Neural cell (in vitro differentiated cells): ENCODE measurements around the gene SLC7A14. TPM values are rescaled to one million over a fixed set of nuclear protein-coding genes. Genes with fewer than 3 reads are reported as not detected.

Experiments
- H2AFZ ChIP-seq: fragments of 200-600, 300-800 bp; sonication (generic), shearing (Covaris generic); 2 replicates; pipeline ENCODE4 v1.6.0; 2014; ENCODE audit warnings: low read depth, mild to moderate bottlenecking, antibody characterized with exemption, low read length, moderate library complexity
- H3F3A ChIP-seq: fragments of 200-600 bp; shearing (Covaris generic); 2 replicates; pipeline ENCODE4 v1.6.1; 2016; ENCODE audit warnings: mild to moderate bottlenecking, moderate library complexity, mixed read lengths, antibody characterized with exemption, low read length; ENCODE audit not compliant: insufficient read depth, poor library complexity, severe bottlenecking
- H3K27ac ChIP-seq: fragments of 200-600, 300-800 bp; sonication (generic), shearing (Covaris generic); 2 replicates; pipeline ENCODE4 v1.5.1; 2014; ENCODE audit warnings: mild to moderate bottlenecking, low read length, moderate library complexity
- H3K27me3 ChIP-seq: fragments of 300-800, 200-600 bp; sonication (generic), shearing (Covaris generic); 2 replicates; pipeline ENCODE4 v1.6.0; 2014; ENCODE audit warnings: mild to moderate bottlenecking, low read depth, low read length, moderate library complexity; ENCODE audit not compliant: insufficient read depth
- H3K36me3 ChIP-seq: fragments of 300-800, 200-600 bp; sonication (generic), shearing (Covaris generic); 2 replicates; pipeline ENCODE4 v1.5.1; 2014; ENCODE audit warnings: mild to moderate bottlenecking, antibody characterized with exemption, low read length, moderate library complexity; ENCODE audit not compliant: insufficient read depth
- H3K4me2 ChIP-seq: fragments of 300-800, 200-600 bp; sonication (generic), shearing (Covaris generic); 2 replicates; pipeline ENCODE4 v1.6.0; 2014; ENCODE audit warnings: mild to moderate bottlenecking, low read length
- H3K4me3 ChIP-seq: fragments of 300-800, 200-600 bp; sonication (generic), shearing (Covaris generic); 2 replicates; pipeline ENCODE4 v1.5.1; 2014; ENCODE audit warnings: mild to moderate bottlenecking, low read length, moderate library complexity
- H3K79me2 ChIP-seq: fragments of 200-600 bp; shearing (Covaris generic); replicated peaks from 2 replicates; pipeline ENCODE4 v1.6.0; 2014; ENCODE audit warnings: mild to moderate bottlenecking, low read length, moderate library complexity; ENCODE audit not compliant: insufficient read depth
- H3K9ac ChIP-seq: fragments of 300-800, 200-600 bp; sonication (generic), shearing (Covaris generic); 2 replicates; pipeline ENCODE4 v1.6.1; 2016; ENCODE audit warnings: mild to moderate bottlenecking, low read length, mixed read lengths
- H3K9me2 ChIP-seq: fragments of 200-600 bp; shearing (Covaris generic); 2 replicates; pipeline ENCODE4 v1.6.1; 2016; ENCODE audit warnings: mild to moderate bottlenecking, low read length, mixed read lengths; ENCODE audit not compliant: insufficient read depth
- H3K9me3 ChIP-seq: fragments of 200-600, 300-800 bp; sonication (generic), shearing (Covaris generic); 2 replicates; pipeline ENCODE4 v1.6.1; 2016; ENCODE audit warnings: mild to moderate bottlenecking, mixed run types, low read length, moderate library complexity, mixed read lengths
- H4K20me1 ChIP-seq: fragments of 200-600 bp; shearing (Covaris generic); 2 replicates; pipeline ENCODE4 v1.6.1; 2016; ENCODE audit warnings: mild to moderate bottlenecking, mixed run types; ENCODE audit not compliant: insufficient read depth
- CTCF ChIP-seq: fragments of 450-650 bp; IDR thresholded peaks from 2 replicates; pipeline ENCODE4 v1.5.1; 2014; ENCODE audit warnings: antibody characterized with exemption, mild to moderate bottlenecking, moderate library complexity; ENCODE audit not compliant: poor library complexity, severe bottlenecking
- EP300 ChIP-seq: fragments of 450-650 bp; conservative IDR thresholded peaks from 2 replicates; pipeline ENCODE4 v1.6.1; 2014; ENCODE audit warnings: antibody characterized with exemption, mild to moderate bottlenecking, moderate library complexity; ENCODE audit not compliant: poor library complexity, severe bottlenecking
- EZH2 ChIP-seq: fragments of 200-600, 300-800 bp; shearing (Covaris generic), sonication (generic); IDR thresholded peaks from 2 replicates; pipeline ENCODE4 v1.6.1; 2014; ENCODE audit warnings: antibody characterized with exemption, low read length, borderline replicate concordance, mild to moderate bottlenecking; ENCODE audit not compliant: insufficient read depth, poor library complexity, severe bottlenecking
- MXI1 ChIP-seq: fragments of 450-650 bp; conservative IDR thresholded peaks from 2 replicates; pipeline ENCODE4 v1.6.1; 2014; ENCODE audit warnings: antibody characterized with exemption, mild to moderate bottlenecking; ENCODE audit not compliant: poor library complexity, severe bottlenecking
- POLR2AphosphoS5 ChIP-seq: IDR thresholded peaks from 2 replicates; pipeline ENCODE4 v1.6.1; 2012
- RAD21 ChIP-seq: fragments of 450-650 bp; conservative IDR thresholded peaks from 2 replicates; pipeline ENCODE4 v1.6.1; 2014; ENCODE audit warnings: antibody characterized with exemption, mild to moderate bottlenecking, moderate library complexity
- REST ChIP-seq: IDR thresholded peaks from 2 replicates; pipeline ENCODE4 v1.6.1; 2012; ENCODE audit warnings: borderline replicate concordance
- SMC3 ChIP-seq: fragments of 450-650 bp; conservative IDR thresholded peaks from 2 replicates; pipeline ENCODE4 v1.6.1; 2014; ENCODE audit warnings: antibody characterized with exemption, mild to moderate bottlenecking, moderate library complexity; ENCODE audit not compliant: poor library complexity
- TAF1 ChIP-seq: IDR thresholded peaks from 2 replicates; pipeline ENCODE4 v1.6.1; 2012; ENCODE audit warnings: low read depth
- polyA plus RNA-seq: library from polyadenylated mRNA; depleted of rRNA; stranded (reverse); fragments of >200 nt; gene quantifications from 2 replicates; pipeline ENCODE4 v1.2.3, GENCODE V29; 2014

The SLC7A14 gene
- polyA plus RNA-seq, 1 donor from 2014 or later = 5.1 TPM

- H3K9me3 ChIP-seq = no peaks in the 10 kb centered on the region
- H4K20me1 ChIP-seq = no peaks in the 10 kb centered on the region
- H3K4me2 ChIP-seq = no peak overlapping the region
- no peaks in the 10 kb centered on the region for H3K36me3 ChIP-seq
- no peak for TF ChIP-seq RAD21
- peak; percentile 67 for TF ChIP-seq POLR2AphosphoS5
- TF ChIP-seq EP300 = peak; percentile 83
- H3K27me3 ChIP-seq = no peaks in the 10 kb centered on the region
- H3K79me2 ChIP-seq = no peaks in the 10 kb centered on the region
- no peak overlapping the region for H3K27ac ChIP-seq
- no peaks in the 10 kb centered on the region for H3F3A ChIP-seq
- H2AFZ ChIP-seq = no peak overlapping the region
- no peak overlapping the region for H3K4me3 ChIP-seq
- no peak overlapping the region for H3K9ac ChIP-seq
- no peaks in the 10 kb centered on the region for H3K9me2 ChIP-seq
These were observed 14.2 kb upstream of the SLC7A14 start for GRCh38 chr3:170600005-170600624.

- H3K9ac ChIP-seq = no peak overlapping the region
- no peaks in the 10 kb centered on the region for H3F3A ChIP-seq
- no peaks in the 10 kb centered on the region for H3K9me3 ChIP-seq
- H3K36me3 ChIP-seq = no peaks in the 10 kb centered on the region
- H3K4me3 ChIP-seq = no peak overlapping the region
- no peaks in the 10 kb centered on the region for H3K27me3 ChIP-seq
- no peak overlapping the region for H2AFZ ChIP-seq
- no peak overlapping the region for H3K4me2 ChIP-seq
- no peaks in the 10 kb centered on the region for H3K79me2 ChIP-seq
- H3K27ac ChIP-seq = no peak overlapping the region
- H3K9me2 ChIP-seq = no peaks in the 10 kb centered on the region
- H4K20me1 ChIP-seq = no peaks in the 10 kb centered on the region
- no peak for TF ChIP-seq RAD21
- TF ChIP-seq TAF1 = no peak
- TF ChIP-seq EP300 = no peak
- no peak for TF ChIP-seq EZH2
- TF ChIP-seq MXI1 = no peak
- no peak for TF ChIP-seq POLR2AphosphoS5
- TF ChIP-seq REST = no peak
- no peak for TF ChIP-seq CTCF
- no peak for TF ChIP-seq SMC3
These were observed 13.2 kb upstream of the SLC7A14 start for GRCh38 chr3:170599091-170599490.

- no peak overlapping the region for H2AFZ ChIP-seq
- H3K36me3 ChIP-seq = no peaks in the 10 kb centered on the region
- no peaks in the 10 kb centered on the region for H3K79me2 ChIP-seq
- H3K9me2 ChIP-seq = no peaks in the 10 kb centered on the region
- peak overlapping the region; percentile 15 for H3K27ac ChIP-seq
- H4K20me1 ChIP-seq = no peaks in the 10 kb centered on the region
- H3K27me3 ChIP-seq = no peaks in the 10 kb centered on the region
- H3K9me3 ChIP-seq = no peaks in the 10 kb centered on the region
- H3K4me3 ChIP-seq = no peak overlapping the region
- H3K4me2 ChIP-seq = no peak overlapping the region
- no peak overlapping the region for H3K9ac ChIP-seq
- TF ChIP-seq EP300 = peak; percentile 21
- no peak for TF ChIP-seq RAD21
- no peak for TF ChIP-seq POLR2AphosphoS5
- no peak for TF ChIP-seq SMC3
- no peaks in the 10 kb centered on the region for H3F3A ChIP-seq
These were observed 12.2 kb upstream of the SLC7A14 start for GRCh38 chr3:170598091-170598502.
